ENCODE measurements around the gene RNF150.

Gene RNF150

GRCh38 chr4:141079393-141079930 lies 53.8 kb downstream of the RNF150 start:
- DNase-seq = no peak
- Mint-ChIP-seq H3K36me3 (ENCODE audit: low read depth) (peaks cover under 1% of the 10 kb centered on the region), H3K27ac (peak overlapping the region; percentile 94), H3K4me1 (peaks cover 11% of the 10 kb centered on the region), H3K9me3 (peaks cover 2% of the 10 kb centered on the region), H3K4me3 (no peak overlapping the region), H3K27me3 (ENCODE audit: low read depth, poor library complexity) (no peaks in the 10 kb centered on the region)
- no peak for TF ChIP-seq CTCF (IDR thresholded peaks at IDR 0.05)

GRCh38 chr4:141078871-141079270 lies 54.4 kb downstream of the RNF150 start:
- Mint-ChIP-seq H3K4me1 (peaks cover 11% of the 10 kb centered on the region), H3K36me3 (ENCODE audit: low read depth) (no peaks in the 10 kb centered on the region), H3K9me3 (no peaks in the 10 kb centered on the region), H3K27me3 (ENCODE audit: low read depth, poor library complexity) (no peaks in the 10 kb centered on the region), H3K27ac (peak overlapping the region; percentile 94), H3K4me3 (no peak overlapping the region)
- no peak for DNase-seq
- TF ChIP-seq CTCF (IDR thresholded peaks at IDR 0.05) = no peak

GRCh38 chr4:141077611-141078225 lies 55.6 kb downstream of the RNF150 start:
- no peak for TF ChIP-seq CTCF (IDR thresholded peaks at IDR 0.05)
- Mint-ChIP-seq H3K4me3 (no peak overlapping the region), H3K4me1 (peaks cover 11% of the 10 kb centered on the region), H3K9me3 (no peaks in the 10 kb centered on the region), H3K36me3 (ENCODE audit: low read depth) (no peaks in the 10 kb centered on the region), H3K27me3 (ENCODE audit: low read depth, poor library complexity) (no peaks in the 10 kb centered on the region), H3K27ac (no peak overlapping the region)
- no peak for DNase-seq

DNA sequence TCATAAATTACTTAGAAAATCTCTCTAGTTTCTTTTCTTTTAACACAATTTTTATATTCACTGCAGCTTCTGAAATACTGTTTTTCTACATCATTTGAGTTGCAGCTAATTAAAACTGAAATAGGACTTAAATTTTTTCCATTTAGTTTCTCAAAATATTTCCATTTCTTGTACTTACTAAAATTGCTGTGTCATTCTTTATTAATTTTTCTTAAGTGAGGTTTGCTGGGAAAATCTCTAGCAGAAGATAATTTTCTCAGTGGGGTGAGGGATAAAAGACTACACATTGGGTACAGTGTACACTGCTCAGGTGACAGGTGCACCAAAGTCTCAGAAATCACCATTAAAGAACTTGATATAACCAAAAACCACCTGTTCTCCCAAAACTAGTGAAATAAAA lies 57.7 kb downstream of the RNF150 start:
- Mint-ChIP-seq H3K27me3 (ENCODE audit: low read depth, poor library complexity) (no peaks in the 10 kb centered on the region), H3K36me3 (ENCODE audit: low read depth) (no peaks in the 10 kb centered on the region), H3K4me3 (no peak overlapping the region), H3K27ac (no peak overlapping the region), H3K4me1 (peaks cover 5% of the 10 kb centered on the region), H3K9me3 (peaks cover 3% of the 10 kb centered on the region)
- no peak for TF ChIP-seq CTCF (IDR thresholded peaks at IDR 0.05)
- DNase-seq = no peak

- Mint-ChIP-seq H3K4me3 (no peak overlapping the region), H3K9me3 (peaks cover 7% of the 10 kb centered on the region), H3K27me3 (ENCODE audit: low read depth, poor library complexity) (no peaks in the 10 kb centered on the region), H3K4me1 (no peaks in the 10 kb centered on the region), H3K27ac (no peak overlapping the region), H3K36me3 (ENCODE audit: low read depth) (no peaks in the 10 kb centered on the region)
- no peak for DNase-seq
- no peak for TF ChIP-seq CTCF (IDR thresholded peaks at IDR 0.05)
Observed at GRCh38 chr4:141074098-141074878, 59.0 kb downstream of the RNF150 start.
